ENCODE results near the gene WNT11. TPM values are rescaled to one million over a fixed set of nuclear protein-coding genes. Genes with fewer than 3 reads are reported as not detected.

Gene WNT11
- total RNA-seq, 2 donors from 2014 or later: 0.53 to 0.62 TPM

GRCh38 chr11:76241243-76242000 lies 35.1 kb upstream of the WNT11 start:
- DNase-seq: no peak
- H3K27ac Mint-ChIP-seq: no peak overlapping the region
- H3K4me3 Mint-ChIP-seq: no peak overlapping the region
- no peak for TF ChIP-seq CTCF (conservative IDR thresholded peaks at IDR 0.05)
- H3K4me1 Mint-ChIP-seq: peaks cover 9% of the 10 kb centered on the region
- Histone ChIP-seq H3K27ac (ENCODE audit: low read depth, low read length) (no peak overlapping the region), H3K27me3 (ENCODE audit: control insufficient read depth, insufficient read depth, low read length, poor library complexity, severe bottlenecking) (peaks cover 16% of the 10 kb centered on the region), H3K36me3 (ENCODE audit: control insufficient read depth, insufficient read depth, low read length) (no peaks in the 10 kb centered on the region), H3K9ac (ENCODE audit: extremely low read depth, low read length, poor library complexity, severe bottlenecking) (no peak overlapping the region), H3K9me3 (ENCODE audit: control insufficient read depth, low read length) (no peaks in the 10 kb centered on the region), H3K4me1 (ENCODE audit: control insufficient read depth, insufficient read depth, low read length) (peaks cover 5% of the 10 kb centered on the region), H3K4me3 (ENCODE audit: low read length) (no peak overlapping the region)
- no peaks in the 10 kb centered on the region for H3K9me3 Mint-ChIP-seq
- WGBS, 2 experiments (ENCODE audit: insufficient coverage in 1 of 2, insufficient read length in 1 of 2): 91 to 100% methylated on average over 6 to 17 of the region's 17 CpGs
- H3K27me3 Mint-ChIP-seq (ENCODE audit: insufficient read depth): peaks cover 56% of the 10 kb centered on the region
- no peaks in the 10 kb centered on the region for H3K36me3 Mint-ChIP-seq (ENCODE audit: low read depth)

- Mint-ChIP-seq H3K36me3 (ENCODE audit: low read depth) (no peaks in the 10 kb centered on the region), H3K4me1 (peaks cover 9% of the 10 kb centered on the region), H3K9me3 (no peaks in the 10 kb centered on the region), H3K27ac (no peak overlapping the region), H3K27me3 (ENCODE audit: insufficient read depth) (peaks cover 50% of the 10 kb centered on the region), H3K4me3 (no peak overlapping the region)
- Histone ChIP-seq H3K9me3 (ENCODE audit: control insufficient read depth, low read length) (no peaks in the 10 kb centered on the region), H3K36me3 (ENCODE audit: control insufficient read depth, insufficient read depth, low read length) (no peaks in the 10 kb centered on the region), H3K4me3 (ENCODE audit: low read length) (no peak overlapping the region), H3K4me1 (ENCODE audit: control insufficient read depth, insufficient read depth, low read length) (peaks cover 5% of the 10 kb centered on the region), H3K27ac (ENCODE audit: low read depth, low read length) (no peak overlapping the region), H3K9ac (ENCODE audit: extremely low read depth, low read length, poor library complexity, severe bottlenecking) (no peak overlapping the region), H3K27me3 (ENCODE audit: control insufficient read depth, insufficient read depth, low read length, poor library complexity, severe bottlenecking) (peaks cover 16% of the 10 kb centered on the region)
- 88 to 100% methylated on average over 1 to 7 of the region's 7 CpGs for WGBS, 2 experiments (ENCODE audit: insufficient coverage in 1 of 2, insufficient read length in 1 of 2)
- no peak for TF ChIP-seq CTCF (conservative IDR thresholded peaks at IDR 0.05)
- no peak for DNase-seq
Measured at GRCh38 chr11:76240666-76241065, 34.4 kb upstream of the WNT11 start.

- Histone ChIP-seq H3K4me1 (ENCODE audit: control insufficient read depth, insufficient read depth, low read length) (peaks cover 5% of the 10 kb centered on the region), H3K27ac (ENCODE audit: low read depth, low read length) (no peak overlapping the region), H3K36me3 (ENCODE audit: control insufficient read depth, insufficient read depth, low read length) (no peaks in the 10 kb centered on the region), H3K27me3 (ENCODE audit: control insufficient read depth, insufficient read depth, low read length, poor library complexity, severe bottlenecking) (peaks cover 16% of the 10 kb centered on the region), H3K4me3 (ENCODE audit: low read length) (no peak overlapping the region), H3K9me3 (ENCODE audit: control insufficient read depth, low read length) (no peaks in the 10 kb centered on the region), H3K9ac (ENCODE audit: extremely low read depth, low read length, poor library complexity, severe bottlenecking) (no peak overlapping the region)
- no peak for TF ChIP-seq CTCF (conservative IDR thresholded peaks at IDR 0.05)
- Mint-ChIP-seq H3K36me3 (ENCODE audit: low read depth) (no peaks in the 10 kb centered on the region), H3K27me3 (ENCODE audit: insufficient read depth) (peaks cover 49% of the 10 kb centered on the region), H3K4me1 (peaks cover 9% of the 10 kb centered on the region), H3K27ac (no peak overlapping the region), H3K4me3 (no peak overlapping the region), H3K9me3 (no peaks in the 10 kb centered on the region)
- no peak for DNase-seq
- WGBS, 2 experiments (ENCODE audit: insufficient coverage in 1 of 2, insufficient read length in 1 of 2): 78 to 89% methylated on average over 5 to 7 of the region's 7 CpGs
Measured at GRCh38 chr11:76240161-76240540, 33.8 kb upstream of the WNT11 start.

Data from endodermal cell (in vitro differentiated cells).